GM12878 (cell line): ENCODE results near the gene SLC19A1. TPM values are rescaled to one million over a fixed set of nuclear protein-coding genes. Genes with fewer than 3 reads are reported as not detected.

Source experiments
- ATAC-seq: fragments of 200-7000 bp; cut with Tn5 transposase; 3 replicates; pipeline ENCODE4 v1.9.1; 2020; ENCODE audit warnings: mild to moderate bottlenecking, moderate library complexity
- BruUV-seq: library from RNA; stranded (reverse); fragments of 400-500 nt; replicated peaks from 2 replicates; lab custom pipeline; 2021; lab: Mats Ljungman, UMichigan
- CTCF ChIA-PET: fragments of 300-600 bp; sonication (Branson Sonifier 250); formaldehyde crosslinking; extraction: SDS; loops from one replicate; lab custom pipeline; 2021; ENCODE audit warnings: inconsistent platforms; lab: Yijun Ruan, JAX
- POLR2A ChIA-PET: fragments of 350-600 bp; formaldehyde crosslinking; extraction: SDS; loops from one replicate; lab custom pipeline; 2021; ENCODE audit warnings: inconsistent platforms; lab: Charles Lee
- RAD21 ChIA-PET: fragments of 300-600 bp; sonication (Branson Sonifier 250); formaldehyde crosslinking; loops from one replicate; lab custom pipeline; 2023; ENCODE audit warnings: antibody characterized with exemption; ENCODE audit not compliant: unreplicated experiment; lab: Charles Lee
- SMC1A ChIA-PET: fragments of 300-600 bp; sonication (Branson Sonifier 250); formaldehyde crosslinking; loops from one replicate; lab custom pipeline; 2023; ENCODE audit not compliant: unreplicated experiment, uncharacterized antibody; lab: Charles Lee
- DNase-seq: peaks from one replicate; pipeline ENCODE4 v3.0.0-alpha.2; 2011; ENCODE audit warnings: low read depth, low spot score
- FAIRE-seq: peaks from 3 replicates; lab custom pipeline; 2011; peaks lifted over from hg19 to GRCh38; lab: Jason Lieb, UNC
- H2AFZ ChIP-seq: 2 replicates; pipeline ENCODE4 v1.6.0; 2011; ENCODE audit warnings: low read depth, low read length, control low read depth; ENCODE audit not compliant: control insufficient read depth
- H3K27ac ChIP-seq: 2 replicates; pipeline ENCODE4 v1.5.1; 2011; ENCODE audit warnings: control low read depth; ENCODE audit not compliant: control insufficient read depth, insufficient read depth
- H3K27me3 ChIP-seq, 2 experiments: replicated peaks in 1 of 2; 2 replicates each; pipeline versions ENCODE4 v1.6.0 to v1.6.1; 2011; ENCODE audit warnings: low read length in 1 of 2; ENCODE audit not compliant: control insufficient read depth in 2 of 2, insufficient read depth in 2 of 2
- H3K36me3 ChIP-seq, 2 experiments: 2 replicates each; pipeline ENCODE4 v1.5.1; 2011; ENCODE audit warnings: low read length in 1 of 2; ENCODE audit not compliant: control insufficient read depth in 2 of 2, insufficient read depth in 2 of 2
- H3K4me1 ChIP-seq: 2 replicates; pipeline ENCODE4 v1.6.1; 2011; ENCODE audit warnings: mild to moderate bottlenecking, low read length, moderate library complexity, mixed read lengths; ENCODE audit not compliant: control insufficient read depth, insufficient read depth
- H3K4me2 ChIP-seq: 2 replicates; pipeline ENCODE4 v1.6.0; 2011; ENCODE audit warnings: control low read depth; ENCODE audit not compliant: control insufficient read depth, insufficient read depth
- H3K4me3 ChIP-seq: fragments of 200-600 bp; sonication (generic); 2 replicates; pipeline ENCODE4 v1.5.1; 2016
- H3K79me2 ChIP-seq: 2 replicates; pipeline ENCODE4 v1.6.0; 2011; ENCODE audit warnings: low read length; ENCODE audit not compliant: control insufficient read depth, insufficient read depth
- H3K9ac ChIP-seq: 2 replicates; pipeline ENCODE4 v1.8.0; 2011; ENCODE audit warnings: low read length, control low read depth, mixed read lengths; ENCODE audit not compliant: control insufficient read depth, insufficient read depth
- H3K9me3 ChIP-seq: replicated peaks from 3 replicates; pipeline ENCODE4 v1.5.1; 2011; ENCODE audit warnings: mild to moderate bottlenecking, low read length; ENCODE audit not compliant: control insufficient read depth, insufficient read depth
- H4K20me1 ChIP-seq: 2 replicates; pipeline ENCODE4 v1.6.0; 2011; ENCODE audit not compliant: control insufficient read depth, insufficient read depth
- CREM ChIP-seq: IDR thresholded peaks from 2 replicates; pipeline ENCODE4 v1.6.1; 2014; ENCODE audit warnings: antibody characterized with exemption, low read depth
- ELK1 ChIP-seq: IDR thresholded peaks from 2 replicates; pipeline ENCODE4 v1.6.1; 2012; ENCODE audit warnings: low read depth, low read length, improper control_type of control experiment
- IRF3 ChIP-seq: fragments of 450-650 bp; IDR thresholded peaks from 2 replicates; pipeline ENCODE4 v1.6.1; 2014; ENCODE audit warnings: mild to moderate bottlenecking
- JUND ChIP-seq: IDR thresholded peaks from 2 replicates; pipeline ENCODE4 v1.6.1; 2012; ENCODE audit warnings: low read depth, mild to moderate bottlenecking, low read length, improper control_type of control experiment, moderate library complexity
- LARP7 ChIP-seq: fragments of 450-650 bp; IDR thresholded peaks from 2 replicates; pipeline ENCODE4 v1.6.1; 2017; ENCODE audit warnings: mild to moderate bottlenecking
- MTA2 ChIP-seq: fragments of 450-650 bp; IDR thresholded peaks from 2 replicates; pipeline ENCODE4 v1.6.1; 2016; ENCODE audit warnings: low read depth, mild to moderate bottlenecking, moderate library complexity
- POLR2AphosphoS5 ChIP-seq: IDR thresholded peaks from 2 replicates; pipeline ENCODE4 v1.6.1; 2011; ENCODE audit warnings: mild to moderate bottlenecking, low read length, inconsistent platforms
- REST ChIP-seq: IDR thresholded peaks from 2 replicates; pipeline ENCODE4 v1.6.1; 2012; ENCODE audit warnings: mild to moderate bottlenecking, low read depth, low read length
- SIN3A ChIP-seq: IDR thresholded peaks from 2 replicates; pipeline ENCODE4 v1.6.1; 2012; ENCODE audit warnings: low read depth, low read length, improper control_type of control experiment
- SPI1 ChIP-seq: IDR thresholded peaks from 2 replicates; pipeline ENCODE4 v1.6.1; 2011; ENCODE audit warnings: low read depth, mild to moderate bottlenecking, low read length, moderate library complexity, borderline replicate concordance; ENCODE audit not compliant: insufficient read depth
- TARDBP ChIP-seq: IDR thresholded peaks from 2 replicates; pipeline ENCODE4 v1.6.1; 2016; ENCODE audit warnings: borderline replicate concordance
- TCF12 ChIP-seq: IDR thresholded peaks from 2 replicates; pipeline ENCODE4 v1.6.1; 2011; ENCODE audit warnings: low read depth, mild to moderate bottlenecking, low read length
- YY1 ChIP-seq: IDR thresholded peaks from 2 replicates; pipeline ENCODE4 v1.6.1; 2011; ENCODE audit warnings: low read depth, mild to moderate bottlenecking, low read length
- ZBED1 ChIP-seq: IDR thresholded peaks from 2 replicates; pipeline ENCODE4 v1.6.1; 2016; ENCODE audit warnings: borderline replicate concordance
- ZNF24 ChIP-seq: fragments of 450-650 bp; IDR thresholded peaks from 2 replicates; pipeline ENCODE4 v1.6.1; 2017; ENCODE audit warnings: antibody characterized with exemption, mild to moderate bottlenecking
- ZNF384 ChIP-seq: IDR thresholded peaks from 2 replicates; pipeline ENCODE4 v1.6.1; 2012; ENCODE audit warnings: low read depth, mild to moderate bottlenecking, low read length, improper control_type of control experiment, borderline replicate concordance
- WGBS: methylation state at CpG from one replicate; pipeline ENCODE4 v1.1.6; 2016; ENCODE audit warnings: low lambda C conversion rate; ENCODE audit not compliant: insufficient replicate concordance, insufficient coverage; ENCODE audit errors: missing lambda C conversion rate; 5-methylcytosine and 5-hydroxymethylcytosine counted together
- in situ Hi-C: fragments of 300-500 bp; cut with MboI; formaldehyde crosslinking; loops from 9 replicates; pipeline ENCODE4 v1.14.3; 2018; ENCODE audit warnings: mixed read lengths
- intact Hi-C: fragments of 100-400 bp; cut with micrococcal nuclease; formaldehyde crosslinking; loops from one replicate; pipeline ENCODE4 v1.14.2; 2022; ENCODE audit not compliant: unreplicated experiment
- polyA plus RNA-seq, 11 experiments: library from polyadenylated mRNA; depleted of rRNA in 4 of 11; unstranded in 6 of 11; stranded (reverse) in 5 of 11; fragments of >200 nt; fragmentation: Nextera tagmentation in 4 of 11; fragmentation: Illumina TruSeq in 1 of 11; extraction: Ambion mirVana in 4 of 11; extraction: Trizol in 1 of 11; gene quantifications; 1 replicate in 1 of 11; 2 replicates in 10 of 11; pipeline versions ENCODE4 v1.2.1 to v1.2.3, GENCODE V29; 2011 to 2016; ENCODE audit warnings: inconsistent platforms in 2 of 11, missing spikeins in 2 of 11, low read depth in 1 of 11
- total RNA-seq, 4 experiments: library from RNA; depleted of rRNA in 3 of 4; stranded (reverse); fragments of >200 nt in 3 of 4; fragmentation: Illumina TruSeq in 1 of 4; extraction: Trizol in 1 of 4; gene quantifications; 2 replicates each; pipeline versions ENCODE4 v1.2.1 to v1.2.3, GENCODE V29; 2013 to 2021

Gene SLC19A1
- total and polyA plus RNA-seq, 10 of the 15 experiments (the other 5 are each of a cell fraction or from before 2014, with no cell fraction given) = 0.42 to 49.7 (median 12.2) TPM

GRCh38 chr21:45448810-45449657 lies 93.2 kb downstream of the SLC19A1 start:
- Histone ChIP-seq H3K79me2 (no peaks in the 10 kb centered on the region), H3K27me3 (no peaks in the 10 kb centered on the region), H3K4me3 (no peak overlapping the region), H3K27ac (no peak overlapping the region), H3K9me3 (no peaks in the 10 kb centered on the region; the same call in 2 of the 3 replicates), H3K9ac (no peak overlapping the region), H3K36me3 (no peaks in the 10 kb centered on the region), H3K4me2 (no peak overlapping the region), H4K20me1 (no peaks in the 10 kb centered on the region), H3K4me1 (no peaks in the 10 kb centered on the region), H2AFZ (no peak overlapping the region)
- BruUV-seq = no TSS peak
- in situ Hi-C loops = loop anchor here (5.0 kb wide), 1 partner anchor 302 kb away; no protein-coding TSS in a partner anchor
- intact Hi-C loops = no loop called here
- ChIA-PET SMC1A (no interaction called here), POLR2A (no interaction called here), CTCF (no interaction called here), RAD21 (no interaction called here)
- DNase-seq (no peak), ATAC-seq (no peak), FAIRE-seq (no peak)
- 59% methylated on average over 28 of the region's 28 CpGs for WGBS
- TF ChIP-seq IRF3 (no peak), CREM (no peak), LARP7 (no peak), SIN3A (no peak), TARDBP (no peak), TCF12 (no peak), ELK1 (no peak), MTA2 (no peak), ZNF24 (no peak), YY1 (no peak), SPI1 (no peak), ZNF384 (no peak), POLR2AphosphoS5 (no peak), REST (no peak), ZBED1 (no peak), JUND (no peak)
